IMR-90 (cell line): ENCODE data around the gene GSPT1. TPM values are rescaled to one million over a fixed set of nuclear protein-coding genes. Genes with fewer than 3 reads are reported as not detected.

Experiments used
- ATAC-seq: fragments of 200-7000 bp; cut with Tn5 transposase; 2 replicates; pipeline ENCODE4 v1.9.1; 2020; ENCODE audit warnings: low read depth, mild to moderate bottlenecking, moderate library complexity
- BruUV-seq: library from RNA; stranded (reverse); fragments of 400-500 nt; replicated peaks from 2 replicates; lab custom pipeline; 2021; lab: Mats Ljungman, UMichigan
- CTCF ChIA-PET: fragments of 300-600 bp; formaldehyde crosslinking; extraction: SDS; loops from one replicate; lab custom pipeline; 2021; ENCODE audit warnings: antibody characterized with exemption; lab: Yijun Ruan, JAX
- POLR2A ChIA-PET: fragments of 300-600 bp; sonication (Branson Sonifier 250); formaldehyde crosslinking; loops from one replicate; lab custom pipeline; 2022; ENCODE audit warnings: antibody characterized with exemption; ENCODE audit not compliant: unreplicated experiment; lab: Charles Lee
- DNase-seq: peaks from one replicate; pipeline ENCODE4 v3.0.0; 2013
- H2AFZ ChIP-seq: replicated peaks from 2 replicates; pipeline ENCODE3; 2013; ENCODE audit warnings: low read length, mild to moderate bottlenecking; ENCODE audit not compliant: poor library complexity
- H2AK5ac ChIP-seq: 2 replicates; pipeline ENCODE4 v1.6.1; 2013; ENCODE audit warnings: low read depth, low read length, inconsistent platforms
- H2AK9ac ChIP-seq: replicated peaks from 2 replicates; pipeline ENCODE3; 2013; ENCODE audit warnings: mild to moderate bottlenecking, low read depth, low read length, moderate library complexity; ENCODE audit not compliant: poor library complexity
- H2BK120ac ChIP-seq: 2 replicates; pipeline ENCODE4 v1.6.1; 2013; ENCODE audit warnings: low read depth, low read length, inconsistent platforms
- H2BK15ac ChIP-seq: 3 replicates; pipeline ENCODE4 v1.6.1; 2013; ENCODE audit warnings: low read depth, low read length, inconsistent platforms
- H2BK20ac ChIP-seq: 2 replicates; pipeline ENCODE4 v1.6.1; 2013; ENCODE audit warnings: low read depth, mild to moderate bottlenecking, inconsistent platforms, low read length, moderate library complexity
- H2BK5ac ChIP-seq: 2 replicates; pipeline ENCODE4 v1.6.1; 2013; ENCODE audit warnings: mild to moderate bottlenecking, low read depth, low read length, inconsistent platforms; ENCODE audit not compliant: poor library complexity, severe bottlenecking
- H3K14ac ChIP-seq: replicated peaks from 2 replicates; pipeline ENCODE4 v1.6.1; 2013; ENCODE audit warnings: low read depth, low read length, inconsistent platforms
- H3K18ac ChIP-seq: 2 replicates; pipeline ENCODE4 v1.6.1; 2013; ENCODE audit warnings: low read depth, low read length, control low read depth
- H3K23ac ChIP-seq: 2 replicates; pipeline ENCODE4 v1.6.1; 2013; ENCODE audit warnings: low read depth, low read length, inconsistent platforms
- H3K27ac ChIP-seq: 2 replicates; pipeline ENCODE4 v1.5.1; 2013; ENCODE audit warnings: mild to moderate bottlenecking, control low read depth, low read length; ENCODE audit not compliant: insufficient read depth
- H3K27me3 ChIP-seq: 2 replicates; pipeline ENCODE4 v1.6.1; 2013; ENCODE audit warnings: low read length; ENCODE audit not compliant: control insufficient read depth, insufficient read depth
- H3K36me3 ChIP-seq: 2 replicates; pipeline ENCODE4 v1.6.1; 2013; ENCODE audit warnings: low read length, mixed read lengths; ENCODE audit not compliant: control insufficient read depth, insufficient read depth
- H3K4ac ChIP-seq: 2 replicates; pipeline ENCODE4 v1.6.1; 2013; ENCODE audit warnings: low read depth, low read length, inconsistent platforms
- H3K4me1 ChIP-seq: 2 replicates; pipeline ENCODE4 v1.6.1; 2013; ENCODE audit warnings: low read length, mixed read lengths; ENCODE audit not compliant: control insufficient read depth, insufficient read depth
- H3K4me2 ChIP-seq: 2 replicates; pipeline ENCODE4 v1.6.1; 2013; ENCODE audit warnings: low read depth, mild to moderate bottlenecking, control low read depth, low read length, moderate library complexity
- H3K4me3 ChIP-seq: 2 replicates; pipeline ENCODE4 v1.5.1; 2013; ENCODE audit warnings: low read depth, mild to moderate bottlenecking, control low read depth, low read length, moderate library complexity; ENCODE audit not compliant: insufficient read depth
- H3K56ac ChIP-seq: 2 replicates; pipeline ENCODE4 v1.6.1; 2013; ENCODE audit warnings: low read length, inconsistent platforms; ENCODE audit not compliant: insufficient read depth; ENCODE audit errors: extremely low read depth
- H3K79me1 ChIP-seq, 2 experiments: 2 replicates each; pipeline ENCODE4 v1.6.1; 2013; ENCODE audit warnings: low read length in 2 of 2, inconsistent platforms in 1 of 2, low read depth in 1 of 2
- H3K9ac ChIP-seq: 2 replicates; pipeline ENCODE4 v1.6.1; 2013; ENCODE audit warnings: low read depth, low read length, control low read depth
- H3K9me1 ChIP-seq: 2 replicates; pipeline ENCODE4 v1.6.1; 2013; ENCODE audit warnings: low read length, inconsistent platforms; ENCODE audit not compliant: insufficient read depth
- H3K9me3 ChIP-seq: 2 replicates; pipeline ENCODE4 v1.6.1; 2013; ENCODE audit warnings: low read length; ENCODE audit not compliant: control insufficient read depth, insufficient read depth
- H4K20me1 ChIP-seq: 2 replicates; pipeline ENCODE4 v1.6.1; 2013; ENCODE audit warnings: low read length, inconsistent platforms; ENCODE audit not compliant: insufficient read depth
- H4K5ac ChIP-seq: 2 replicates; pipeline ENCODE4 v1.6.1; 2013; ENCODE audit warnings: mild to moderate bottlenecking, low read depth, low read length, control low read depth
- H4K8ac ChIP-seq, 2 experiments: 2 replicates each; pipeline ENCODE4 v1.6.1; 2013; ENCODE audit warnings: low read depth in 2 of 2, low read length in 2 of 2, control low read depth in 1 of 2, inconsistent platforms in 1 of 2
- H4K91ac ChIP-seq: 2 replicates; pipeline ENCODE4 v1.6.1; 2013; ENCODE audit warnings: low read depth, low read length, inconsistent platforms; ENCODE audit not compliant: insufficient read depth
- BHLHE40 ChIP-seq: fragments of 150-350 bp; IDR thresholded peaks from 2 replicates; pipeline ENCODE4 v1.6.1; 2016; ENCODE audit warnings: mild to moderate bottlenecking, low read depth, low read length
- CEBPB ChIP-seq: IDR thresholded peaks from 2 replicates; pipeline ENCODE4 v1.6.1; 2012; ENCODE audit warnings: low read depth, low read length, improper control_type of control experiment
- CHD1 ChIP-seq: IDR thresholded peaks from 2 replicates; pipeline ENCODE4 v1.6.1; 2012; ENCODE audit warnings: low read depth, low read length, improper control_type of control experiment
- CTCF ChIP-seq: conservative IDR thresholded peaks from 2 replicates; pipeline ENCODE4 v1.5.1; 2012; ENCODE audit warnings: mild to moderate bottlenecking, low read depth, low read length, improper control_type of control experiment
- MAFK ChIP-seq: IDR thresholded peaks from 2 replicates; pipeline ENCODE4 v1.6.1; 2012; ENCODE audit warnings: low read depth, low read length, improper control_type of control experiment
- RAD21 ChIP-seq: IDR thresholded peaks from 2 replicates; pipeline ENCODE4 v1.6.1; 2012; ENCODE audit warnings: low read length, improper control_type of control experiment
- USF2 ChIP-seq: fragments of 150-350 bp; IDR thresholded peaks from 2 replicates; pipeline ENCODE4 v1.6.1; 2017; ENCODE audit warnings: mild to moderate bottlenecking, antibody characterized with exemption, low read length, low read depth
- WGBS, 2 experiments: methylation state at CpG; one replicate each; pipeline versions ENCODE4 v1.1.5 to v1.1.7; 2013; ENCODE audit warnings: missing lambda C conversion rate in 2 of 2; ENCODE audit not compliant: insufficient read length in 1 of 2; ENCODE audit errors: extremely low coverage in 2 of 2; 5-methylcytosine and 5-hydroxymethylcytosine counted together
- dilution Hi-C: fragments of 300-500 bp; cut with HindIII; formaldehyde crosslinking; loops from one replicate; pipeline ENCODE4 v1.14.3; 2018; ENCODE audit warnings: low sequenced_read_pairs; ENCODE audit not compliant: unreplicated experiment
- in situ Hi-C: fragments of 300-500 bp; cut with MboI; formaldehyde crosslinking; loops from 3 replicates; pipeline ENCODE4 v1.14.3; 2019; ENCODE audit warnings: low sequenced_read_pairs, inconsistent platforms, mixed read lengths
- intact Hi-C: fragments of 100-400 bp; cut with micrococcal nuclease; formaldehyde crosslinking; loops from 2 replicates; pipeline ENCODE4 v1.10.0; 2022
- polyA plus RNA-seq, 3 experiments: library from polyadenylated mRNA; depleted of rRNA; stranded (reverse); fragments of >200 nt; gene quantifications; 2 replicates each; pipeline ENCODE4 v1.2.3, GENCODE V29; 2012; ENCODE audit warnings: low replicate concordance in 1 of 3
- total RNA-seq: library from RNA; depleted of rRNA; stranded (reverse); fragments of >200 nt; gene quantifications from 2 replicates; pipeline ENCODE4 v1.2.3, GENCODE V29; 2012

The GSPT1 gene
- total and polyA plus RNA-seq, 2 of the 4 experiments (the other 2 are of a cell fraction) = 76.3 to 84.8 TPM

DNA sequence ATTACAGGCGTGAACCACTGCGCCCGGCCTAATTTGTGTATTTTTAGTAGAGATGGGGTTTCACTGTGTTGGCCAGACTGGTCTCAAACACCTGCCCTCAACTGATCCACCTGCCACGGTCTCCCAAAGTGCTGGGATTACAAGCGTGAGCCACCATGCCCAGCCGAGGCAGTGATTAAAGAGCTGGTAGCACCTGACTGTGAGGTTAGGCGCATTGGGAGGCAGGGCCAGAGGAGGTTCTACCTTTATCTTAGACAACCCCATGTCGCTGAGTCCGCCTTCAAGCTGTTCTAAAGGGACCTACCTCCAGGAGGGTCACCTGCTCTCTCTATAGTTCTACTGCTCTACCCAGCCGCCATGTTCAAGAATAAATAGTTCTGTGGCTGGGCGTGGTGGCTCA lies 72.5 kb downstream of the GSPT1 start:
- dilution Hi-C loops (no loop called here), intact Hi-C loops (no loop called here), in situ Hi-C loops (no loop called here)
- Histone ChIP-seq H3K9me1 (peaks cover 2% of the 10 kb centered on the region; the same call in 1 of the 2 replicates), H3K9ac (no peak overlapping the region), H3K4me3 (no peak overlapping the region), H2BK20ac (no peak overlapping the region), H3K56ac (no peak overlapping the region), H2AFZ (no peak overlapping the region), H3K4me1 (no peaks in the 10 kb centered on the region), H4K91ac (no peak overlapping the region), H2AK9ac (no peak overlapping the region), H2BK5ac (no peak overlapping the region), H4K8ac (no peak overlapping the region), H3K9me3 (no peaks in the 10 kb centered on the region), H3K4ac (no peak overlapping the region), H3K14ac (no peak overlapping the region), H3K18ac (no peak overlapping the region), H3K79me1 (peaks cover 25 to 43% of the 10 kb centered on the region in 2 experiments), H3K27me3 (no peaks in the 10 kb centered on the region), H4K20me1 (peaks cover 13% of the 10 kb centered on the region), H2BK120ac (no peak overlapping the region), H2BK15ac (no peak overlapping the region), H4K5ac (no peak overlapping the region), H3K27ac (no peak overlapping the region), H3K4me2 (no peak overlapping the region), H3K36me3 (peaks cover 61% of the 10 kb centered on the region), H2AK5ac (no peak overlapping the region), H3K23ac (no peak overlapping the region)
- 100% methylated on average over 5 of the region's 11 CpGs; no CpG with 5 or more reads in 1 of the 2 experiments for WGBS, 2 experiments
- DNase-seq = no peak
- ChIA-PET CTCF (no interaction called here), POLR2A (no interaction called here)
- no peak for ATAC-seq
- BruUV-seq = no TSS peak
- TF ChIP-seq CEBPB (no peak), CHD1 (no peak), RAD21 (no peak), MAFK (no peak), CTCF (no peak), BHLHE40 (no peak), USF2 (no peak)
